ENCODE measurements around the gene DCAKD.

Gene DCAKD

GRCh38 chr17:45051060-45051719, at the start of gene DCAKD:
Gene DCAKD, minus strand, starts transcription at chr17:45051632. Its CDS starts 16,747 bp downstream, at chr17:45034885.
- TF ChIP-seq MAX (IDR thresholded peaks at IDR 0.05; ENCODE audit: low read depth, low read length) = peak; percentile 75
- no peak for TF ChIP-seq CTCF (IDR thresholded peaks at IDR 0.05; ENCODE audit: low read depth, low read length)
- peak; percentile 52 for TF ChIP-seq POLR2A (IDR thresholded peaks at IDR 0.05; ENCODE audit: extremely low read depth, insufficient read length)
- peak; percentile 84 for TF ChIP-seq MYC (IDR thresholded peaks at IDR 0.05; ENCODE audit: low read depth, low read length)
- H3K4me3 ChIP-seq (ENCODE audit: low read depth, low read length) = peak within 1 kb of the TSS; percentile 92
- peak; percentile 97 for DNase-seq (ENCODE audit: low read depth)

- TF ChIP-seq CTCF (IDR thresholded peaks at IDR 0.05; ENCODE audit: low read depth, low read length) (peak; percentile 90), MAX (IDR thresholded peaks at IDR 0.05; ENCODE audit: low read depth, low read length) (no peak)
- peak; percentile 74 for DNase-seq (ENCODE audit: low read depth)
- H3K4me3 ChIP-seq (ENCODE audit: low read depth, low read length) = no peak overlapping the region
Measured at GRCh38 chr17:45098869-45099616, 47.6 kb upstream of the DCAKD start.

- DNase-seq (ENCODE audit: low read depth) = no peak
- H3K4me3 ChIP-seq (ENCODE audit: low read depth, low read length) = no peak overlapping the region
- TF ChIP-seq POLR2A (IDR thresholded peaks at IDR 0.05; ENCODE audit: extremely low read depth, insufficient read length) (no peak), MYC (IDR thresholded peaks at IDR 0.05; ENCODE audit: low read depth, low read length) (no peak), CTCF (IDR thresholded peaks at IDR 0.05; ENCODE audit: low read depth, low read length) (no peak), MAX (IDR thresholded peaks at IDR 0.05; ENCODE audit: low read depth, low read length) (no peak)
Measured at GRCh38 chr17:45098081-45098868, 46.8 kb upstream of the DCAKD start.

GRCh38 chr17:45096926-45097325, 45.5 kb upstream of the DCAKD start:
- TF ChIP-seq MAX (IDR thresholded peaks at IDR 0.05; ENCODE audit: low read depth, low read length) (no peak), POLR2A (IDR thresholded peaks at IDR 0.05; ENCODE audit: extremely low read depth, insufficient read length) (no peak), MYC (IDR thresholded peaks at IDR 0.05; ENCODE audit: low read depth, low read length) (no peak), CTCF (IDR thresholded peaks at IDR 0.05; ENCODE audit: low read depth, low read length) (no peak)
- no peak overlapping the region for H3K4me3 ChIP-seq (ENCODE audit: low read depth, low read length)
- DNase-seq (ENCODE audit: low read depth) = no peak

GRCh38 chr17:45096141-45096540, 44.7 kb upstream of the DCAKD start:
- TF ChIP-seq MYC (IDR thresholded peaks at IDR 0.05; ENCODE audit: low read depth, low read length) (no peak), CTCF (IDR thresholded peaks at IDR 0.05; ENCODE audit: low read depth, low read length) (peak; percentile 66)
- no peak overlapping the region for H3K4me3 ChIP-seq (ENCODE audit: low read depth, low read length)
- peak; percentile 62 for DNase-seq (ENCODE audit: low read depth)

Measured in NB4 (cell line).